K562 (cell line): Measurements from ENCODE around the gene TSPYL4.

Experiments
- CBFA2T3 ChIP-seq: fragments of 450-650 bp; IDR thresholded peaks from 2 replicates; pipeline ENCODE4 v1.6.1; 2017
- DIDO1 ChIP-seq: fragments of 450-650 bp; IDR thresholded peaks from 2 replicates; pipeline ENCODE4 v1.6.1; 2016; ENCODE audit warnings: low read depth, missing biosample characterization, missing genetic modification characterization
- FOXA1 ChIP-seq: fragments of 450-650 bp; IDR thresholded peaks from 2 replicates; pipeline ENCODE4 v1.6.1; 2016; ENCODE audit warnings: mild to moderate bottlenecking, borderline replicate concordance
- GABPA ChIP-seq: fragments of 200-800 bp; sonication (Bioruptor generic); conservative IDR thresholded peaks from 2 replicates; pipeline ENCODE4 v1.6.1; 2016; ENCODE audit warnings: low read depth, missing genetic modification characterization, missing compliant biosample characterization
- MYNN ChIP-seq, 2 experiments: sonication (generic); formaldehyde crosslinking in 1 of 2; IDR thresholded peaks; 2 replicates each; pipeline versions ENCODE4 v1.5.0 to v1.6.1; 2016 to 2020; ENCODE audit warnings: antibody characterized with exemption in 1 of 2, missing genetic modification reagents in 1 of 2
- TF ChIP-seq, protein P1 (sequence below): fragments of 200-800 bp; sonication (Bioruptor generic); IDR thresholded peaks from 2 replicates; pipeline ENCODE4 v1.6.1; 2017; ENCODE audit warnings: missing genetic modification characterization, missing compliant biosample characterization

DNA sequence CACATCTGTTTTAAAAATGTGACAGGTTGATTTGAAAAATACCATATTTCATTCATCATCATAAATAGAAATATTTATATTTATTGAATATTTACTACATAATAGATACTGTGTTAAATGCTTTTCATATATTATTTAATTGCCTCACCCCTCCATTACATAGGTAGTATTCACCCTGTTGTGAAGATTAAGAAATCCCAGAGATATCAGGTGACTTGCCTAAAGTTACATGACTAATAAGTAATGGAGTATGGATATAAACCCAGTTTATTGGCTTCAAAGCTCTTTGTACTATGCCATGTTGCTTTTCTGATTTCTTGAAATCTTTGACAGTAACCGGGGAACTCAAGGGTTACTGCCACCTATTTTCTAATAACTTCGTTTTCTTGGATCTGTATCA is 36.0 kb upstream of the TSPYL4 start:
- TF ChIP-seq DIDO1 (tag) = no peak
- TF ChIP-seq FOXA1 = no peak
- TF ChIP-seq GABPA = no peak
- no peak for TF ChIP-seq CBFA2T3
- TF ChIP-seq MYNN (IDR thresholded peaks at IDR 0.05) = no peak
- TF ChIP-seq MYNN (CRISPR knock-in tag; IDR thresholded peaks at IDR 0.05) = no peak
- TF ChIP-seq, protein P1, sequence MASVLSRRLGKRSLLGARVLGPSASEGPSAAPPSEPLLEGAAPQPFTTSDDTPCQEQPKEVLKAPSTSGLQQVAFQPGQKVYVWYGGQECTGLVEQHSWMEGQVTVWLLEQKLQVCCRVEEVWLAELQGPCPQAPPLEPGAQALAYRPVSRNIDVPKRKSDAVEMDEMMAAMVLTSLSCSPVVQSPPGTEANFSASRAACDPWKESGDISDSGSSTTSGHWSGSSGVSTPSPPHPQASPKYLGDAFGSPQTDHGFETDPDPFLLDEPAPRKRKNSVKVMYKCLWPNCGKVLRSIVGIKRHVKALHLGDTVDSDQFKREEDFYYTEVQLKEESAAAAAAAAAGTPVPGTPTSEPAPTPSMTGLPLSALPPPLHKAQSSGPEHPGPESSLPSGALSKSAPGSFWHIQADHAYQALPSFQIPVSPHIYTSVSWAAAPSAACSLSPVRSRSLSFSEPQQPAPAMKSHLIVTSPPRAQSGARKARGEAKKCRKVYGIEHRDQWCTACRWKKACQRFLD (CRISPR knock-in tag) = no peak
